Naive thymus-derived CD4-positive, alpha-beta T cell (primary cell): Measurements from ENCODE around the gene DAPK3. TPM values are rescaled to one million over a fixed set of nuclear protein-coding genes. Genes with fewer than 3 reads are reported as not detected.

Experiments used
- ATAC-seq: fragments of 150-1000 bp; cut with Tn5 transposase; 2 replicates; pipeline ENCODE4 v1.10.0; 2021; ENCODE audit warnings: mild to moderate bottlenecking, moderate library complexity
- CTCF ChIA-PET: fragments of 350-600 bp; sonication (Branson Sonifier 250); formaldehyde crosslinking; loops from one replicate; lab custom pipeline; 2021; ENCODE audit warnings: antibody characterized with exemption; lab: Charles Lee
- POLR2A ChIA-PET: fragments of 350-600 bp; sonication (Branson Sonifier 250); formaldehyde crosslinking; loops from one replicate; lab custom pipeline; 2021; ENCODE audit warnings: antibody characterized with exemption, inconsistent platforms; lab: Charles Lee
- DNase-seq, 9 donors: peaks; one replicate each; pipeline versions ENCODE4 v3.0.0 to v3.0.0-alpha.2; 2020 to 2022; ENCODE audit warnings: mixed read lengths in 1 of 9
- H3K27ac ChIP-seq: one replicate; pipeline ENCODE4 v1.7.0; 2013; ENCODE audit warnings: mild to moderate bottlenecking, low read depth, low read length, moderate library complexity
- H3K27me3 ChIP-seq, 2 donors: one replicate each; pipeline ENCODE4 v1.7.0; 2013; ENCODE audit warnings: low read length in 2 of 2, mild to moderate bottlenecking in 2 of 2, moderate library complexity in 2 of 2; ENCODE audit not compliant: control insufficient read depth in 2 of 2, insufficient read depth in 2 of 2
- H3K36me3 ChIP-seq, 3 experiments: 1 replicate in 2 of 3; 2 replicates in 1 of 3; pipeline ENCODE4 v1.7.0; 2013; ENCODE audit warnings: low read length in 3 of 3, mild to moderate bottlenecking in 3 of 3, moderate library complexity in 1 of 3; ENCODE audit not compliant: insufficient read depth in 3 of 3, control insufficient read depth in 2 of 3
- H3K4me1 ChIP-seq, 2 donors: one replicate each; pipeline ENCODE4 v1.7.0; 2013; ENCODE audit warnings: low read length in 2 of 2, mild to moderate bottlenecking in 2 of 2, moderate library complexity in 1 of 2; ENCODE audit not compliant: control insufficient read depth in 2 of 2, insufficient read depth in 2 of 2
- H3K4me3 ChIP-seq: 2 replicates; pipeline ENCODE4 v1.7.0; 2013; ENCODE audit warnings: mild to moderate bottlenecking, low read length
- H3K9me3 ChIP-seq, 3 experiments: 1 replicate in 2 of 3; 2 replicates in 1 of 3; pipeline ENCODE4 v1.7.0; 2013; ENCODE audit warnings: low read length in 3 of 3; ENCODE audit not compliant: control insufficient read depth in 2 of 3
- H3K27ac Mint-ChIP-seq, 9 donors: one replicate each; pipeline ENCODE4 v1.8.0; 2020 to 2022; ENCODE audit warnings: mixed read lengths in 9 of 9, mild to moderate bottlenecking in 8 of 9, moderate library complexity in 5 of 9, inconsistent platforms in 2 of 9
- H3K27me3 Mint-ChIP-seq, 5 donors: one replicate each; pipeline ENCODE4 v1.8.0; 2021 to 2022; ENCODE audit warnings: mixed read lengths in 5 of 5, mild to moderate bottlenecking in 1 of 5
- H3K36me3 Mint-ChIP-seq, 5 donors: one replicate each; pipeline ENCODE4 v1.8.0; 2020 to 2022; ENCODE audit warnings: mixed read lengths in 5 of 5, mild to moderate bottlenecking in 3 of 5, inconsistent platforms in 1 of 5
- H3K4me1 Mint-ChIP-seq, 7 donors: one replicate each; pipeline ENCODE4 v1.8.0; 2020 to 2022; ENCODE audit warnings: mixed read lengths in 7 of 7, mild to moderate bottlenecking in 3 of 7, inconsistent platforms in 1 of 7
- H3K4me3 Mint-ChIP-seq, 10 donors: one replicate each; pipeline ENCODE4 v1.8.0; 2020 to 2022; ENCODE audit warnings: mild to moderate bottlenecking in 10 of 10, mixed read lengths in 10 of 10, moderate library complexity in 6 of 10, inconsistent platforms in 2 of 10
- H3K9me3 Mint-ChIP-seq, 11 donors: one replicate each; pipeline ENCODE4 v1.8.0; 2020 to 2022; ENCODE audit warnings: mixed read lengths in 11 of 11, mild to moderate bottlenecking in 4 of 11, inconsistent platforms in 1 of 11, moderate library complexity in 1 of 11
- intact Hi-C, 2 donors: fragments of 100-400 bp; cut with micrococcal nuclease; formaldehyde crosslinking; loops; one replicate each; pipeline ENCODE4 v1.15.1; 2023
- polyA plus RNA-seq, 2 donors: library from polyadenylated mRNA; unstranded; fragments of 300-500 nt; fragmentation: Illumina TruSeq; gene quantifications; one replicate each; pipeline ENCODE4 v1.2.3, GENCODE V29; 2021
- total RNA-seq, 6 experiments: library from RNA in 5 of 6; stranded (reverse) in 5 of 6; gene quantifications; 1 replicate in 5 of 6; 2 replicates in 1 of 6; pipeline ENCODE4 v1.2.3 and lab custom pipeline; 2021 to 2026

DAPK3 gene
- 10 to 100 TPM; 24.7 to 40.3 (median 33.9) TPM for total RNA-seq
- 10 to 100 TPM; 18.2 to 35.4 TPM for polyA plus RNA-seq
- 20.3 reads per million, percentile 51 among the genes with 10 or more reads in this experiment for total RNA-seq (lab: John Stamatoyannopoulos, UW)

DNA sequence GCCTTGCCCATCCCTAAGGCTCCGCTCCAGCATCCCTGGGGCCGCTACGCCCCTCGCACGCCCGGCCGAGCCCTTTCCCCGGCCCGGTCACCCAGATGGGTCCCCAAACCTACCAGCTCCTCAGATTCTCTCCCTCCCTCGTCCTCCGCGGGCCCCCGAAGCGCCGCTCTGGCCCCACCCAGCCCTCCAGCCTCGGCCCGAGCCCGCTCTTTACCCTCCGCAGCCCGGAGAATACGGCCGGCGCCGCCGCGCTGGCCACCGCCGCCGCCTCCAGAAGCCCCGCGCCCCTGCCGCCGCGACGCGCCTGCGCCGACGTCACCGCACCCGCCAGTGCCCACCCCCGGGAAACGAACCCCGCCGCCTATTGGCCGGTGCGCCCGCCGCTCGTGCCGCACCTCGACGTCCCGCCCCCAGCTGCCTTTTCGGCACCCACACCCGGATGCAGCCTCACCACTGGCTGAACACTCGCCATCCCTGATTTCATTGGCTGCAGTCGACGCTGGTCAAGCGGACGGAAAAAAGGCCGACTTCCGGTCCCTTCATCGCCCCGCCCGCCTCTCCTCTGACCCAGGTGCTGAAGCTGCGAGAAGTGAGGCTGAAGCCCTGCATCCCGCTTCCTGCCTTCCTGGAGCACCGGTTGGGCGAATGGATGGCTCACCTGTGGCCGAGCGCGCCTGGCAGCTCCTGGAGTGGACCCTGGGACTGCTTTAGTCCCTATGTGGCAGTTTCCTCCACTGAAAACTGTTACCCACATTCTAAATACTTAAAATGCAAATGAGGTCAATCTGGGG, at the start of gene DAPK3:
Gene DAPK3, minus strand, starts transcription at position 292 of the 791 bp plus-strand sequence. CDS start 1,364 bp downstream, outside the sequence.
- peaks cover 0 to 42% (median 0%) of the 10 kb centered on the region in 3 experiments for H3K36me3 ChIP-seq
- peak; percentile 97 for ATAC-seq
- no peaks in the 10 kb centered on the region for H3K9me3 ChIP-seq
- peak; percentile 75 to 97 (median 86) for DNase-seq
- H3K9me3 Mint-ChIP-seq: no peaks in the 10 kb centered on the region
- peak within 1 kb of the TSS; percentile 90 for H3K4me3 ChIP-seq
- H3K27ac Mint-ChIP-seq: peak within 1 kb of the TSS; percentile 44 to 89 (median 83)
- no peaks in the 10 kb centered on the region for H3K27me3 Mint-ChIP-seq
- no peaks in the 10 kb centered on the region for H3K27me3 ChIP-seq
- peaks cover 13 to 34% (median 29%) of the 10 kb centered on the region in 7 donors for H3K4me1 Mint-ChIP-seq
- intact Hi-C loops: loop anchor here (1.0 kb wide), 3 partner anchors 14 to 209 kb away; partner anchors contain the start of genes EEF2 (in 2 of the 2), PIAS4 (in 2 of the 2) and MRPL54 (in 1 of the 2)
- POLR2A ChIA-PET: interaction anchor here (0.9 to 2.7 kb wide), 8 partner anchors 8 to 283 kb away, joined by 3 to 44 read pairs (median 4); partner anchors contain the start of gene EEF2
- peaks cover 0 to 8% (median 5%) of the 10 kb centered on the region in 5 donors for H3K36me3 Mint-ChIP-seq
- H3K4me3 Mint-ChIP-seq: peak within 1 kb of the TSS; percentile 64 to 98 (median 90)
- peak within 1 kb of the TSS; percentile 90 for H3K27ac ChIP-seq
- H3K4me1 ChIP-seq: peaks cover 13 to 16% of the 10 kb centered on the region in 2 donors
- CTCF ChIA-PET: interaction anchor here (0.9 to 1.2 kb wide), 3 partner anchors 15 to 233 kb away, joined by 3 to 5 read pairs (median 3); partner anchors contain the start of gene EEF2

DNA sequence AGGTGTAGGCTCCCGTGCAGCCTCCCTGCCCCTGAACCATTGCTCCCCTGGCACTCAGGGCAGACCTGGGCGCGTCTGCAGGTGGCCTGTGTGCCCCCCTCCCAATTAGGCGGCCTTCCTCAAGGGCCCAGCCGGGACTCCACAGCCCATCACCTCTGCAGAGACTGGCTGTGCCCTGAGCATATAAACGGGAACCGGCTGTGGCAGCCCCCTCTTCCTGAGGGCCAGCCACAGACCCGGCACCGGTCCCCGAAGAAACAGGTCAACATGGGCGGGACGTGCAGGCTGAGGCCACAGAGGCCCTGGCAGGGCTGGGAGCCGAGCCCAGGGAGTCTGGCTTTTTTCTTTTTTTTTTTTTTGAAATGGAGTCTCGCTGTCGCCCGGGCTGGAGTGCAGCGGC, 48.7 kb upstream of the DAPK3 start:
- CTCF ChIA-PET: no interaction called here
- no peak overlapping the region for H3K27ac Mint-ChIP-seq
- peaks cover 0 to 23% (median 12%) of the 10 kb centered on the region in 7 donors for H3K4me1 Mint-ChIP-seq

DNA sequence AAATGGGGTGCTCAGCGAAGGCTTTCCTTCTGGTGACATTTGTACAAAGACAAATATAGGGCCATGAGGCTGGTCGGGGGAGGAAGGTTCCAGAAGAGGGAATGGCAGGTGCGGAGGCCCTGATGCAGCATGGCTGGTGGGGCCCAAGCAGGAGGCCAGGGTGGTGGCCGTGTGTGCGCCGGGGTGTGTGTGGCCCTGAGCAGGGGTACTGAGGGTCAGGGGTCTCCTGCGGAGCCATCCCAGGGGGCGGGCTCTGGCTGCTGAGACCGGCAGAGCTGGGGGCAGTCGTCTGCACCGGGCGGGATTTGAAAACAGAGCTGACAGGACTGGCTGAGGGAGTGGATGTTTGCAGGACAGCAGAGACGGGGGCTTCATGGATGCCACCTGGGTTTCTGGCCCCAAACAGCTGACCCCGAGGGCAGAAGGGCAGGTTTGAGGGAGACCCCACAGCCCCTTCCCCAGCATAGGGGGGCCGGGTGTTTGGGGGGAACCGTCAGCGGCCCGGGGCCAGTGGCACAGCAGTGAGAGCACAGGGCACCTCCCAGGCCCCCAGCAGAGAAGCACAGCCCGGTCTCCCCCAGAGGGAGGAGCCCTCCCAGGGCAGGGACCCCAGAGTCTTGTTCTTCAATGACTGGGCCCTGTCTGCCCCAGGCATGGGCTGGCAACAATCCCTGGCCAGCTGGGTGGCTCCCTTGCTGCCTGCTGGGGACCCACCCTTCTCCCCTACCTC, 48.0 kb upstream of the DAPK3 start:
- intact Hi-C loops: no loop called here
- Mint-ChIP-seq H3K36me3 (peaks cover 0 to 15% (median 8%) of the 10 kb centered on the region in 5 donors), H3K4me1 (peaks cover 0 to 30% (median 12%) of the 10 kb centered on the region in 7 donors), H3K9me3 (peaks cover 0 to 5% (median 0%) of the 10 kb centered on the region in 11 donors), H3K27me3 (no peaks in the 10 kb centered on the region), H3K4me3 (no peak overlapping the region), H3K27ac (no peak overlapping the region)
- no peaks in the 10 kb centered on the region for H3K27me3 ChIP-seq
- peaks cover 0 to 7% of the 10 kb centered on the region in 2 donors for H3K4me1 ChIP-seq
- peaks cover 0 to 4% (median 0%) of the 10 kb centered on the region in 3 experiments for H3K9me3 ChIP-seq
- peaks cover 0 to 59% (median 0%) of the 10 kb centered on the region in 3 experiments for H3K36me3 ChIP-seq
- H3K27ac ChIP-seq: no peak overlapping the region
- CTCF ChIA-PET: no interaction called here
- H3K4me3 ChIP-seq: no peak overlapping the region
- POLR2A ChIA-PET: no interaction called here
- DNase-seq (no peak), ATAC-seq (no peak)

More for the DNA sequence above, 48.7 kb upstream of the DAPK3 start:
- H3K4me3 ChIP-seq: no peak overlapping the region
- Mint-ChIP-seq H3K4me3 (no peak overlapping the region), H3K36me3 (peaks cover 0 to 18% (median 8%) of the 10 kb centered on the region in 5 donors), H3K9me3 (peaks cover 0 to 5% (median 0%) of the 10 kb centered on the region in 11 donors), H3K27me3 (no peaks in the 10 kb centered on the region)
- no peak overlapping the region for H3K27ac ChIP-seq
- peaks cover 0 to 6% of the 10 kb centered on the region in 2 donors for H3K4me1 ChIP-seq
- POLR2A ChIA-PET: no interaction called here
- peaks cover 0 to 59% (median 0%) of the 10 kb centered on the region in 3 experiments for H3K36me3 ChIP-seq
- DNase-seq (no peak), ATAC-seq (no peak)
- H3K27me3 ChIP-seq: no peaks in the 10 kb centered on the region
- intact Hi-C loops: no loop called here
- H3K9me3 ChIP-seq: peaks cover 0 to 4% (median 0%) of the 10 kb centered on the region in 3 experiments

DNA sequence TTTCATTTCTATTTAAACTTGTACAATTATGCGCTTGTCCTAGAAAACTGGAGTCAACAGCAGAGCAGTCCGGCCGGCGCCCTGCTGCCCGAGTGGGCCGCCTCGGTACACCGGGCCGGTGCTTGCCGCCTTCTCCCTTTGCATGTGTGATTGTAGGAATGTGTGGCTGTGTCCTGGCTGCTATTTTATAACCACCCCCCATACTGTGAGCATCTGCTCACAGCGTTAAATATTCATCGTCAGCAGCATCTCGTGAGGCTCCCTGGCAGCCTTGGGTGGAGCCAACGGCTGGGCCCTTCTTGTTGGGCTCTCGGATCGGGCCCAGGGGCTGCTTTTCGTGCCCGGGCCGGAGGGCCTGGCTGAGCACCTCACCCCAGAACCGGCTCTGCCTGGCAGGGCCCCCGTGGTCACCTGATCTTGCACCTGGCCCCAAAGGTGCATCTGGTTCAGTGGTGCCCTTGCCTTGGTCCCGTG, 47.3 kb upstream of the DAPK3 start:
- Histone ChIP-seq H3K27me3 (no peaks in the 10 kb centered on the region), H3K27ac (no peak overlapping the region), H3K36me3 (peaks cover 0 to 61% (median 0%) of the 10 kb centered on the region in 3 experiments), H3K4me3 (no peak overlapping the region), H3K9me3 (peaks cover 0 to 4% (median 0%) of the 10 kb centered on the region in 3 experiments), H3K4me1 (peaks cover 0 to 7% of the 10 kb centered on the region in 2 donors)
- H3K27ac Mint-ChIP-seq: no peak overlapping the region
- no peak overlapping the region for H3K4me3 Mint-ChIP-seq
- no peak for ATAC-seq
- no peaks in the 10 kb centered on the region for H3K27me3 Mint-ChIP-seq
- ChIA-PET CTCF (no interaction called here), POLR2A (no interaction called here)
- H3K36me3 Mint-ChIP-seq: peaks cover 0 to 15% (median 8%) of the 10 kb centered on the region in 5 donors
- H3K9me3 Mint-ChIP-seq: peaks cover 0 to 5% (median 0%) of the 10 kb centered on the region in 11 donors
- intact Hi-C loops: no loop called here
- peaks cover 0 to 32% (median 12%) of the 10 kb centered on the region in 7 donors for H3K4me1 Mint-ChIP-seq
- no peak for DNase-seq

DNA sequence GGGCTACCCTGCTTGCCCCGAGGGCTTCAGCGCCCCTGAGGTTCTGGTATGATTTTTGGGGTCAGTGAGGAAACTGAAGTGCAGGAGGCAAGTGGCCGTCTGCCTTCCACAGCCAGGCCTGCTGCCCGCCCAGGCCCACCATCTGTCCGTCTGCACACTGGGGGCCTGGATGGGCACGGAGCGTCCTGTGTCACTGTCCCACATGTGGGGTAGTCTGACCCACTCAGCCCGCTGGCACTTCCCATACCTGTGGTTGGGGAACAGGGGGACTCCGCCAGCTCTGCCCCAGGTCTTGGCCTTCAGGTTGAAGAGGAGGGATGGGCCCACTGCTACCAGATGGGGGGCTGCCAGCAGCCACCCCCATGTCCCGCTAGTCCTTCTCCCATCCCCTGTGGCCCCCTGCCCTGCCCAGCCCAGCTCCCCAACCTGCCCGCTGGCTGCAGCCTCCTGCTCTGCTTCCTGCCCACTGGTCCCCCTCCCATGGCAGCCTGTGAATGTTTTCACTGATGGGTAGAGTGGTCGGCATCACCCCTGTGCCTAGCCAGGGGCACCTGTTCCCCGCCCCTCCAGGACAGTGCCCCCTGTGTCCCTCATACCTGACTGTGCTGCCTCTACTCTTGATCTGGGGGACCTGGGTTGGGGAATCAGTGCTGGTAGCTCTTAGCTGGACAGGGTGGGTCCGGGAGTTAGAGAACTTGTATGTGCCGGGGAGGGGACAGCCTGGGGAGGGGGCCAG, 46.2 kb upstream of the DAPK3 start:
- Histone ChIP-seq H3K4me1 (peaks cover 0 to 7% of the 10 kb centered on the region in 2 donors), H3K4me3 (no peak overlapping the region), H3K27ac (no peak overlapping the region), H3K27me3 (no peaks in the 10 kb centered on the region), H3K36me3 (peaks cover 0 to 69% (median 0%) of the 10 kb centered on the region in 3 experiments), H3K9me3 (peaks cover 0 to 4% (median 0%) of the 10 kb centered on the region in 3 experiments)
- H3K4me1 Mint-ChIP-seq: peaks cover 3 to 43% (median 21%) of the 10 kb centered on the region in 7 donors
- intact Hi-C loops: no loop called here
- no peak for ATAC-seq
- peaks cover 0 to 3% (median 0%) of the 10 kb centered on the region in 11 donors for H3K9me3 Mint-ChIP-seq
- H3K36me3 Mint-ChIP-seq: peaks cover 0 to 12% (median 6%) of the 10 kb centered on the region in 5 donors
- ChIA-PET POLR2A (no interaction called here), CTCF (no interaction called here)
- H3K4me3 Mint-ChIP-seq: no peak overlapping the region
- no peaks in the 10 kb centered on the region for H3K27me3 Mint-ChIP-seq
- no peak for DNase-seq
- H3K27ac Mint-ChIP-seq: peak overlapping the region in 1 of 9 donors; percentile 31
